GM18519 (cell line): ENCODE results near the gene DOCK6.
"Not testable (repeated sequence)": the region's sequence is repeated elsewhere in the genome, so short reads cannot be mapped to it uniquely, and the experiment has no call there.

ENCODE experiments used
- ATAC-seq: cut with Tn5 transposase; IDR thresholded peaks from one replicate; pipeline ENCODE4 v1.9.1; 2021; ENCODE audit warnings: mild to moderate bottlenecking, moderate library complexity; ENCODE audit not compliant: unreplicated experiment, low FRiP score

DOCK6 gene

DNA sequence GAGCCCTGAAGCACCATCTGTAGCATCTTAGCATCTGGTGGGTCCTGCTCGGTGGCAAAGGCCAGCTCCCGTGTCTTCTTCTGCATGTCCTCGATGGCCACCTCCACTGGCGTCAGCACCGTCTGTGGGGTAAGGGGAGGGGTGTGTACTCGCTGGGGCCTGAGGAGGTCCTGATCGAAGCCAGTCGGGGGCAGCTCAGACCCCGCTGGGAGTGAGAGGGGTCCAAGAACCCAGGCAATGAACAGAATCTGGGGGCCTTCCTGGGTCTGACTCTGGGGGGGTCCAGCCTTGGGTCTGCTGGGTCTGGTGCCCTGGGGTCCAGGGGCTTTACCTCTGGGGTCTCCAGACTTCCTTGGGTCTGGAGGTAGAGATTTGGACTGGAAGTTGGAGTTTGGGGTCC, 61.4 kb downstream of the DOCK6 start:
- ATAC-seq = no peak

- no peak for ATAC-seq
Observed at GRCh38 chr19:11200015-11200574, 62.2 kb downstream of the DOCK6 start.

- ATAC-seq = no peak
Observed at GRCh38 chr19:11199517-11199916, 62.8 kb downstream of the DOCK6 start.

- ATAC-seq = no peak
Observed at GRCh38 chr19:11198769-11199424, 63.4 kb downstream of the DOCK6 start.

- no peak for ATAC-seq
Observed at GRCh38 chr19:11198175-11198534, 64.2 kb downstream of the DOCK6 start.

- no peak for ATAC-seq
Observed at GRCh38 chr19:11197291-11198174, 64.8 kb downstream of the DOCK6 start, which contains the start of gene KANK2. Gene KANK2 (minus strand): TSS chr19:11197545. CDS start chr19:11194511, 3,034 bp downstream.

DNA sequence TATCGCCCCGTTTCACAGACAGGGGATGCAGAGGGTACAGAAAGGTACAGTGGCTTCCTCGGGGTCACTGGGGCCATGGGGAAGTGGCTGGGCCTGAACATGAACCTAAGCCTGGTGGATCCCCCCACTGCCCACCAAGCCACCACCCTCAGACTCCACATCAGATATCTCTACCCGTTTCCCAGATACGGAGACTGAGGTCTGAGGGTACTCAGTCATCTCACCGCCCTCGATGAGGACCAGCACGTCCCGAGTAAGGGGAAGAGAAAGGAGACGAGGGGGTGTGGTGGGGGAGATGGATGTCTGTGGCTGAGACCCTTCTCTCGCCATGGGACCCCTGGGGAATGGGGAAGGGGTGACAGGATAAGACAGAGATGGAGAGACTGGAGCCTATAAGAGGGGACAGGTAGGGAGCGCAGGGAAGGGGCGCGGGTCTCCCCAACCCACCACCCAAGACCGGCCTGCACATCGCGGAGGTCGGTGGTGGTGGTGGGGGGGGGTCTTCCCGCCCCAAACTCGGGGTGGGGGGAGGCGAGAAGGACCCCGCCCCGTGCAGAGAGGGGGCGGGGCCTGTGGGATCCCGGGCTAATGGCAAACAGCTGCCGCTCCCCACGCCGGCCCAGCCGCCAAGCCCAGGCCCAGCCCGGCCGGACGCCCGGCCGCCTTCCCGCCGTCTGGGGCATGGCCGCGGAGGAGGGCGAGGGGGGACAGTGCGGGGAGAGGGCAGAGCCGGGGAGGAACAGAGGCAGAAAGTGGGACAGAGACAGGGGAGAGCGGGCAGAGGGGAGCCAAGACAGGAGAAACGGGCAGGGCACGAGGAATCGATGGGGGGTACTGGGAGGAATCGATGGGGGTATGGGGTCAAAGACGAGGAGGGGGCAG, 65.7 kb downstream of the DOCK6 start:
- ATAC-seq = no peak

DNA sequence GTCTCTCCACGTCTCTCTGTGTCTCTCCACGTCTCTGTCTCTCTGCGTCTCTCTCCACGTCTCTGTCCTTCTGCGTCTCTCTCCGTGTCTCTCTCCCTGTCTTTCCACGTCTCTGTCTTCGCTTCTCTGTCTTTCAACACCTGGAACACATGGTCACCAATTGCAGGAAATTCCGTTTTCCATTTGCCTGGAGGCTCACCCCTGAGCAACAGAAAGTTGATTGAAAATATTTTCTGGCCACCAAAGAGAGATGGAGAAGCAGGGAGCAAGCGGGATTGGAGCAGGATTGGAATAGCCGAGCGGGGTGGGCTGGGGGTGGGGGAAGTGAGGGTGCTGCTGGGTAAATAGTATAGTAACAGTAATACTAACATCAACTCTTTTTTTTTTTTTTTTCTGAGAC, 66.6 kb downstream of the DOCK6 start:
- no peak for ATAC-seq

GRCh38 chr19:11194656-11195558, 67.4 kb downstream of the DOCK6 start:
- ATAC-seq = no peak

GRCh38 chr19:11194173-11194572, 68.2 kb downstream of the DOCK6 start:
- no peak for ATAC-seq

GRCh38 chr19:11192957-11193939, 69.1 kb downstream of the DOCK6 start:
- ATAC-seq = no peak

- ATAC-seq = no peak
Observed at GRCh38 chr19:11191934-11192333, 70.4 kb downstream of the DOCK6 start.

DNA sequence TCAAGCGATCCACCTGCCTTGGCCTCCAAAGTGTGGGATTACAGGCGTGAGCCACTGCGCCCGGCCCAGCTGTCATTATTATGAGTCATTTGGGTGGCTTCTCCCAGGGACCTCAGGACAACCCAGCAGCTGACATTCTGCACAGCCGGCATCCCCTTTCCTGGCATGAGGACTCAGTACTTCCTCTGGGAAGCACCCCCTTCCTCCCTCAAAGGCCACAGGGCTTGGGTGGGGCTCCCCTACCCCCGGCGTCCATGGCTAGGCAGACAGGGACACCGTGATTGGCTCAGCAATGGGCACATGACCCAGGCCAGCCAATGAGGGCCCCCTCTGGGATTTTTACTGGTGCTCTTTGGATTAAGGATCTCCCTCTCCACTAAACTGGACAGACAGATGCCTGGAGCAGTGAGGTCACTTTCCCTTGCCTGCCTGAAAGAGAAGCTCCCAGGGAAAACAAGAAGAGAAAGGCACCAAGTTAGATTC, 71.0 kb downstream of the DOCK6 start:
- ATAC-seq = no peak

GRCh38 chr19:11190501-11190900, 71.8 kb downstream of the DOCK6 start:
- ATAC-seq = no peak

GRCh38 chr19:11187441-11187840, 74.9 kb downstream of the DOCK6 start:
- no peak for ATAC-seq

DNA sequence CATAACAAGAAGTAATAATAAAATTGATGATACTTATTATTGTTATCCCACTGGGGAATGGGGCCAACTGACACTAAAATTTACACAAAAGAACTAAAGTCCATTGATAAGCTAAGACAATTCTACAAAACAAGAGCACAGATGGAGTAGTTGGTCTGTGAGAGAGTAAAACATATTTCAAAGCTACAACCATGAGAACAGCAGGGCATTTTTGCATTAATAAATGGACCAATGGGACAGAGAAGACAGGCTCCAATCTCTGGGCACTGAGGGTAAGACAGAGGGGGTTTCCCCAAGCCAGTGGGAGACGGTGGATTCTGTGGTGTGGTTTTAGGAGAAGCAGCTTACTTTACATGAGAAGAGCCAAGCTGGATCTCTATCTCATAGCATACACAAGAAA, 79.3 kb downstream of the DOCK6 start:
- ATAC-seq = no peak

- no peak for ATAC-seq
Observed at GRCh38 chr19:11181488-11181887, 80.8 kb downstream of the DOCK6 start.

GRCh38 chr19:11180975-11181374, 81.3 kb downstream of the DOCK6 start:
- not testable (repeated sequence) for ATAC-seq
